HepG2 (cell line): ENCODE results near the gene NEK5. TPM values are rescaled to one million over a fixed set of nuclear protein-coding genes. Genes with fewer than 3 reads are reported as not detected.
A peak's percentile ranks its signal among the peaks of the same experiment; 100 is the strongest.

Experiments used
- ATAC-seq: fragments of 200-7000 bp; cut with Tn5 transposase; 3 replicates; pipeline ENCODE4 v1.9.1; 2020; ENCODE audit warnings: mild to moderate bottlenecking, moderate library complexity
- BruUV-seq: library from RNA; stranded (reverse); fragments of 400-500 nt; replicated peaks from 2 replicates; lab custom pipeline; 2021; lab: Mats Ljungman, UMichigan
- CTCF ChIA-PET: fragments of 300-600 bp; formaldehyde crosslinking; extraction: SDS; loops from one replicate; lab custom pipeline; 2021; ENCODE audit warnings: low total read pairs, inconsistent platforms, low intra/inter-chr PET ratio; lab: Yijun Ruan, JAX
- POLR2A ChIA-PET: fragments of 350-600 bp; sonication (Branson Sonifier 250); formaldehyde crosslinking; loops from one replicate; lab custom pipeline; 2020; ENCODE audit warnings: antibody characterized with exemption, inconsistent platforms; lab: Yijun Ruan, JAX
- DNase-seq: peaks from one replicate; pipeline ENCODE4 v3.0.0-alpha.2; 2015; ENCODE audit warnings: low spot score
- FAIRE-seq: peaks from 3 replicates; lab custom pipeline; 2011; peaks lifted over from hg19 to GRCh38; lab: Jason Lieb, UNC
- H2AFZ ChIP-seq: one replicate; pipeline ENCODE4 v1.6.1; 2011; ENCODE audit warnings: low read length, inconsistent platforms
- H3K27ac ChIP-seq: fragments of 300-600 bp; 3 replicates; pipeline ENCODE4 v1.8.0; 2011; ENCODE audit warnings: mixed run types, mild to moderate bottlenecking, mixed read lengths, low read length, inconsistent platforms; ENCODE audit not compliant: insufficient read depth; ENCODE audit errors: extremely low read length
- H3K27me3 ChIP-seq, 2 experiments: fragments of 200-600 bp in 1 of 2; 2 replicates in 1 of 2; 3 replicates in 1 of 2; pipeline versions ENCODE4 v1.6.0 to v1.8.0; 2011; ENCODE audit warnings: low read length in 2 of 2, mild to moderate bottlenecking in 2 of 2, moderate library complexity in 2 of 2, inconsistent platforms in 1 of 2; ENCODE audit not compliant: insufficient read depth in 2 of 2, control insufficient read depth in 1 of 2
- H3K36me3 ChIP-seq, 2 experiments: fragments of 200-600 bp in 1 of 2; replicated peaks in 1 of 2; 2 replicates in 1 of 2; 3 replicates in 1 of 2; pipeline versions ENCODE4 v1.5.1 to v1.8.0; 2011; ENCODE audit warnings: low read length in 2 of 2, inconsistent platforms in 1 of 2; ENCODE audit not compliant: insufficient read depth in 2 of 2, control insufficient read depth in 1 of 2
- H3K4me1 ChIP-seq: 2 replicates; pipeline ENCODE4 v1.5.1; 2012; ENCODE audit warnings: low read length, inconsistent platforms; ENCODE audit not compliant: insufficient read depth
- H3K4me2 ChIP-seq: 2 replicates; pipeline ENCODE4 v1.6.0; 2011; ENCODE audit warnings: low read depth, low read length, inconsistent platforms
- H3K4me3 ChIP-seq, 3 experiments: fragments of 200-600 bp in 1 of 3; sonication (generic), shearing (Covaris generic) in 1 of 3; replicated peaks in 1 of 3; 2 replicates each; pipeline ENCODE4 v1.5.1; 2011 to 2016; ENCODE audit warnings: low read length in 3 of 3, inconsistent platforms in 2 of 3, low read depth in 2 of 3, mild to moderate bottlenecking in 2 of 3, control low read depth in 1 of 3, mixed read lengths in 1 of 3; ENCODE audit not compliant: insufficient read depth in 1 of 3
- H3K79me2 ChIP-seq: one replicate; pipeline ENCODE4 v1.6.1; 2011; ENCODE audit warnings: low read length, inconsistent platforms; ENCODE audit not compliant: insufficient read depth
- H3K9ac ChIP-seq: 2 replicates; pipeline ENCODE4 v1.6.0; 2011; ENCODE audit warnings: mild to moderate bottlenecking, low read depth, low read length, inconsistent platforms; ENCODE audit not compliant: insufficient read depth
- H3K9me3 ChIP-seq: 2 replicates; pipeline ENCODE4 v1.5.1; 2012; ENCODE audit warnings: mild to moderate bottlenecking, low read length
- H4K20me1 ChIP-seq: 2 replicates; pipeline ENCODE4 v1.6.0; 2011; ENCODE audit warnings: inconsistent platforms, mild to moderate bottlenecking, low read length, moderate library complexity; ENCODE audit not compliant: insufficient read depth
- DR1 ChIP-seq: sonication (generic); formaldehyde crosslinking; IDR thresholded peaks from 2 replicates; pipeline ENCODE4 v1.8.0; 2021; ENCODE audit warnings: mild to moderate bottlenecking, missing genetic modification reagents, inconsistent platforms
- ISL2 ChIP-seq: sonication (generic); formaldehyde crosslinking; IDR thresholded peaks from 2 replicates; pipeline ENCODE4 v1.5.0; 2020; ENCODE audit warnings: missing genetic modification reagents
- MZF1 ChIP-seq: sonication (generic); formaldehyde crosslinking; IDR thresholded peaks from 2 replicates; pipeline ENCODE4 v1.8.1; 2023; ENCODE audit warnings: mild to moderate bottlenecking, missing genetic modification reagents, borderline replicate concordance
- RBM22 ChIP-seq: fragments of 200-400 bp; formaldehyde crosslinking; optimal IDR thresholded peaks from 2 replicates; pipeline ENCODE3; 2017; ENCODE audit warnings: mild to moderate bottlenecking, low read length, moderate library complexity
- SP1 ChIP-seq, 2 experiments: fragments of 450-650 bp in 1 of 2; sonication (generic) in 1 of 2; formaldehyde crosslinking in 1 of 2; IDR thresholded peaks; 2 replicates each; pipeline versions ENCODE4 v1.4.0 to v1.6.1; 2016 to 2020; ENCODE audit warnings: missing genetic modification reagents in 1 of 2
- ZBTB1 ChIP-seq: sonication (generic); formaldehyde crosslinking; IDR thresholded peaks from 2 replicates; pipeline ENCODE4 v1.4.0; 2020; ENCODE audit warnings: missing genetic modification reagents, borderline replicate concordance
- ZNF3 ChIP-seq: IDR thresholded peaks from 2 replicates; pipeline ENCODE4 v1.7.0; 2017; ENCODE audit warnings: inconsistent platforms
- ZNF577 ChIP-seq: sonication (generic); formaldehyde crosslinking; IDR thresholded peaks from 2 replicates; pipeline ENCODE4 v1.4.0; 2020; ENCODE audit warnings: mild to moderate bottlenecking, low read depth, missing genetic modification reagents, borderline replicate concordance
- WGBS: methylation state at CpG from one replicate; pipeline ENCODE4 v1.1.6; 2017; ENCODE audit warnings: low lambda C conversion rate; 5-methylcytosine and 5-hydroxymethylcytosine counted together
- in situ Hi-C: cut with HindIII; loops from 2 replicates; pipeline ENCODE4 v1.10.0; 2017; ENCODE audit warnings: low pct_unique_long_range_greater_than_20kb; ENCODE audit not compliant: extremely low pct_ligation_motif_present
- intact Hi-C: fragments of 100-400 bp; cut with micrococcal nuclease; formaldehyde crosslinking; loops from one replicate; pipeline ENCODE4 v1.10.0; 2022; ENCODE audit not compliant: unreplicated experiment
- polyA plus RNA-seq, 8 experiments: library from polyadenylated mRNA; depleted of rRNA in 3 of 8; stranded (reverse) in 7 of 8; unstranded in 1 of 8; fragments of >200 nt; fragmentation: Illumina TruSeq in 4 of 8; extraction: Trizol in 4 of 8; gene quantifications; 2 replicates each; pipeline versions ENCODE4 v1.2.1 to v1.2.3, GENCODE V29; 2011 to 2016; ENCODE audit warnings: low read depth in 4 of 8, missing spikeins in 1 of 8, mixed read lengths in 1 of 8; ENCODE audit not compliant: insufficient read depth in 1 of 8
- total RNA-seq, 5 experiments: library from RNA; depleted of rRNA; stranded (reverse); fragments of >200 nt; fragmentation: Illumina TruSeq; extraction: Trizol; gene quantifications; 2 replicates each; pipeline ENCODE4 v1.2.3, GENCODE V29; 2016; ENCODE audit warnings: low read depth in 1 of 5
- TF ChIP-seq, protein P1 (sequence below): sonication (generic); IDR thresholded peaks from 2 replicates; pipeline ENCODE4 v1.6.1; 2016; ENCODE audit warnings: low read depth, borderline replicate concordance

NEK5 gene
- total and polyA plus RNA-seq, 2 of the 13 experiments (the other 11 are each of a cell fraction or from before 2014, with no cell fraction given), result 0.12 to 0.22 TPM

DNA sequence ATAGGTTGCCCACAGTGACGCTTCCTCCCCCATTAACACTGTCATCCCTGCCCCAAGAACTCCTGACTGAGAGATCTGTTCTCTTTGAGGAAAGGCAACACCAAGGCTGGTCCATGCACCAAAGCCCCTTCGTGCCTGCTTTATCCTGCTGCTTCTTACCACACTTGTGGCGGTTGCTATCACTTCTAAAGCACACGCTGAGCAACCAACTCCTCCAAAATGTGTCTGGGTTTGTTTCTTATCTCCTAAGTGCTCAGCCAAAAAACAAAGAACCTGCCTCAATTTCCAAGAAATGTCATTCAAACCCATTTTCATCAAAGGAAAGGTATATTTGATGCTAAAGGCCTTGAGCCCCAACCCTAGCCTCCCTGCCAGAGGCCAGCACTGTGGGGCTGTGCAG lies 132.2 kb downstream of the NEK5 start:
- H3K27ac ChIP-seq, result no peak overlapping the region
- in situ Hi-C loops, result no loop called here
- H3K4me2 ChIP-seq, result no peak overlapping the region
- DNase-seq (no peak), ATAC-seq (no peak), FAIRE-seq (no peak)
- H3K27me3 ChIP-seq, result no peaks in the 10 kb centered on the region
- peaks cover 99% of the 10 kb centered on the region for H3K79me2 ChIP-seq
- ChIA-PET POLR2A (no interaction called here), CTCF (no interaction called here)
- H3K36me3 ChIP-seq, result peaks cover 0 to 6% of the 10 kb centered on the region in 2 experiments; a peak in 2 of 5 replicates
- no peaks in the 10 kb centered on the region for H3K9me3 ChIP-seq
- peaks cover 74% of the 10 kb centered on the region for H3K4me1 ChIP-seq
- peaks cover 28% of the 10 kb centered on the region for H4K20me1 ChIP-seq
- H3K9ac ChIP-seq, result no peak overlapping the region
- TF ChIP-seq RBM22, result peak; percentile 42
- TF ChIP-seq ZBTB1 (CRISPR knock-in tag), result no peak
- no peak overlapping the region for H3K4me3 ChIP-seq
- intact Hi-C loops, result no loop called here
- BruUV-seq, result TSS peak; percentile 3
- 100% methylated on average over 4 of the region's 4 CpGs for WGBS
- no peak overlapping the region for H2AFZ ChIP-seq

DNA sequence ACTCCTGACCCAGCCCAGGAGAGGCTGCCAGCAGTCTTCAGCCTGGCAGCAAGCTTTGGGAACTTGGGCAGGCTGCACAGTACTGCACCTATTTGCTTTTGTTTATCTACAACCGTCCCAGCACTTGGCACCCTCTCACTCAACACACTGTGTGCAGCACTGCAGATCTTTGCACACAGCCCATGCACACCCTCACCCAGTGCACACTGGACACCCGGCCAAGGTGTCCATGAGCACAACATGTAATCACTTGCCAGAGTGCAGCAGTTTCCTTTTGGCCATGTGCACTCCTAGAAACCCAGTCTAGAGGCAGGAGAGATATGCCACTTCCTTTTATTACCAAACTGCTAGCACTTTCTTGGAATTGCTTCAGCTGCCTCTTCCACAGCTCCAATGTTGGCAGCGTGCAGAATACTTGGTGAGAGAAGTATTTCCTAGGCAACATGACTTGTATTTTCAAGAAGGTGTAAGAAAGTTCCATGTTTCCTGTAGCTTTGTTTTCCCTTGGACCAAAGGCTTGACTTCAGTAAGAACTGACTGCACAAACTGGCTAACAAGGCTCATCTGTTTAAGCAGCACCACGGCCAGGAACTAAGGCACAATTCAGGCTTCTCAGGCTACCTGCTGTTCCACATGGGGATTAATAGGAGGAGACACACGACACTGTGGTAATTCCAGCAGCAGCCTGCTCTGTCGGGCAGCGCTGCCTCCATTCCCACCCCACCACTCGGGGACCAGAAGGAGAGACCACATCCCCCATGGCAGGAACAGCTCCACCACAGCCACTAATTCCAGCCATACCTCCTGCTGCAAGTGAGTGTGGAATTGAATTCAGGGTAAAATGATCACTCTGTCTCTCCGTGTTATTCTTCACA lies 133.0 kb downstream of the NEK5 start:
- in situ Hi-C loops, result no loop called here

More for the DNA sequence above, 133.0 kb downstream of the NEK5 start:
- peaks cover 74% of the 10 kb centered on the region for H3K4me1 ChIP-seq
- ATAC-seq (peak; percentile 3; the same call in 2 of the 3 replicates), DNase-seq (no peak), FAIRE-seq (no peak)
- H3K27ac ChIP-seq, result peak overlapping the region; percentile 21
- H3K4me2 ChIP-seq, result no peak overlapping the region
- BruUV-seq, result no TSS peak
- ChIA-PET POLR2A (no interaction called here), CTCF (no interaction called here)
- peaks cover 26% of the 10 kb centered on the region for H4K20me1 ChIP-seq
- intact Hi-C loops, result no loop called here
- no peak overlapping the region for H2AFZ ChIP-seq
- no peaks in the 10 kb centered on the region for H3K27me3 ChIP-seq
- WGBS, result 79% methylated on average over 7 of the region's 9 CpGs
- no peak overlapping the region for H3K9ac ChIP-seq
- H3K9me3 ChIP-seq, result no peaks in the 10 kb centered on the region
- no peak for TF ChIP-seq ZNF577 (CRISPR knock-in tag)
- TF ChIP-seq ISL2 (CRISPR knock-in tag), result no peak
- TF ChIP-seq SP1 (IDR thresholded peaks at IDR 0.05), result no peak
- no peak for TF ChIP-seq SP1 (CRISPR knock-in tag; IDR thresholded peaks at IDR 0.05)
- no peak for TF ChIP-seq MZF1 (CRISPR knock-in tag)
- TF ChIP-seq, protein P1, sequence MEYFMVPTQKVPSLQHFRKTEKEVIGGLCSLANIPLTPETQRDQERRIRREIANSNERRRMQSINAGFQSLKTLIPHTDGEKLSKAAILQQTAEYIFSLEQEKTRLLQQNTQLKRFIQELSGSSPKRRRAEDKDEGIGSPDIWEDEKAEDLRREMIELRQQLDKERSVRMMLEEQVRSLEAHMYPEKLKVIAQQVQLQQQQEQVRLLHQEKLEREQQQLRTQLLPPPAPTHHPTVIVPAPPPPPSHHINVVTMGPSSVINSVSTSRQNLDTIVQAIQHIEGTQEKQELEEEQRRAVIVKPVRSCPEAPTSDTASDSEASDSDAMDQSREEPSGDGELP, result no peak
- TF ChIP-seq ZNF3 (CRISPR knock-in tag), result no peak
- no peak for TF ChIP-seq DR1 (CRISPR knock-in tag)
- H3K79me2 ChIP-seq, result peaks cover 99% of the 10 kb centered on the region
- no peak overlapping the region for H3K4me3 ChIP-seq
- H3K36me3 ChIP-seq, result peaks cover 0 to 12% of the 10 kb centered on the region in 2 experiments; a peak in 3 of 5 replicates
